ENCODE data around the gene ARHGAP28.

The ARHGAP28 gene

DNA sequence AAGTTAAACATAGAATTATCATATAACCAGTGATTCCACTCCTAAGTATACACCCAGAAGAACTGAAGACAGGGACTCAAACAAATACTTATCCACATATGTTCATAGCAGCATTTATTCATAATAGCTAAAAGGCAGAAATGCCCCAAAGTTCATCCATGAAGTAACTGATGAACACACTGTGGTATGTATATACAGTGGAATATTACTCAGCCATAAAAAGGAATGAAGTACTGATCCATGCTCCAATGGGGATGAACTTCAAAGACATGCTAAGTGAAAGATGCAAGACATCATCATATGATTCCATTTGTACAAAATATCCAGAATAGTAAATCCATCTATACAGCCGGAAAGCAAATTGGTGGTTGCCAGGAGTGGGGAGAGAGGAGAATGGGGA lies 230.6 kb downstream of the ARHGAP28 start:
- Histone ChIP-seq H3K9me3 (ENCODE audit: control insufficient read depth, insufficient read depth, low read depth, low read length) (no peaks in the 10 kb centered on the region), H3K4me3 (ENCODE audit: low read depth, low read length) (no peak overlapping the region), H3K27ac (ENCODE audit: low read depth, low read length) (no peak overlapping the region), H3K4me1 (ENCODE audit: control insufficient read depth, insufficient read depth, low read length) (no peaks in the 10 kb centered on the region), H3K9ac (ENCODE audit: low read length) (no peak overlapping the region), H3K27me3 (ENCODE audit: control insufficient read depth, insufficient read depth, low read length) (no peaks in the 10 kb centered on the region), H3K36me3 (ENCODE audit: control insufficient read depth, insufficient read depth, low read length) (peaks cover 64% of the 10 kb centered on the region)

GRCh38 chr18:6960656-6961055 lies 231.1 kb downstream of the ARHGAP28 start:
- Histone ChIP-seq H3K36me3 (ENCODE audit: control insufficient read depth, insufficient read depth, low read length) (peaks cover 61% of the 10 kb centered on the region), H3K9me3 (ENCODE audit: control insufficient read depth, insufficient read depth, low read depth, low read length) (no peaks in the 10 kb centered on the region), H3K27ac (ENCODE audit: low read depth, low read length) (no peak overlapping the region), H3K4me3 (ENCODE audit: low read depth, low read length) (no peak overlapping the region), H3K9ac (ENCODE audit: low read length) (no peak overlapping the region), H3K27me3 (ENCODE audit: control insufficient read depth, insufficient read depth, low read length) (no peaks in the 10 kb centered on the region), H3K4me1 (ENCODE audit: control insufficient read depth, insufficient read depth, low read length) (no peaks in the 10 kb centered on the region)

DNA sequence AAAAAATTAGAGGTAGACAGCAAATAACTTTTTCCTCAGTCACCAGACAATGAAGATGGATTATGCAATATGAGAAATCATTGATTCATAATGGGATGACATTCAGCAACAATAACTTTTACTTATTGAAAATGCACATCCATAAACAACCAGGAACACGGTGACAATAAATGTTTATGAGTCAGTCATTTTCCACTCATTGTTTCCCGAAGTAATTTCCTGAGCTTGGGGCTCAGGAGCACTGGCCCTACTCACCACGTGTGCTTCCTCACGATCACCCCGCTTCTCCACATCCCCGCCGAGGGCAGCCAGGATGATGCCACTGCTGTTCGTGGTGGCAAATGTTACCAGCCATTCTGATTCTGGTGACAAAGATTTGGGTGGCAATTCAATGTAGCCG lies 231.8 kb downstream of the ARHGAP28 start:
- Histone ChIP-seq H3K9me3 (ENCODE audit: control insufficient read depth, insufficient read depth, low read depth, low read length) (no peaks in the 10 kb centered on the region), H3K36me3 (ENCODE audit: control insufficient read depth, insufficient read depth, low read length) (peaks cover 56% of the 10 kb centered on the region), H3K27me3 (ENCODE audit: control insufficient read depth, insufficient read depth, low read length) (no peaks in the 10 kb centered on the region), H3K9ac (ENCODE audit: low read length) (no peak overlapping the region), H3K27ac (ENCODE audit: low read depth, low read length) (no peak overlapping the region), H3K4me3 (ENCODE audit: low read depth, low read length) (no peak overlapping the region), H3K4me1 (ENCODE audit: control insufficient read depth, insufficient read depth, low read length) (no peaks in the 10 kb centered on the region)

DNA sequence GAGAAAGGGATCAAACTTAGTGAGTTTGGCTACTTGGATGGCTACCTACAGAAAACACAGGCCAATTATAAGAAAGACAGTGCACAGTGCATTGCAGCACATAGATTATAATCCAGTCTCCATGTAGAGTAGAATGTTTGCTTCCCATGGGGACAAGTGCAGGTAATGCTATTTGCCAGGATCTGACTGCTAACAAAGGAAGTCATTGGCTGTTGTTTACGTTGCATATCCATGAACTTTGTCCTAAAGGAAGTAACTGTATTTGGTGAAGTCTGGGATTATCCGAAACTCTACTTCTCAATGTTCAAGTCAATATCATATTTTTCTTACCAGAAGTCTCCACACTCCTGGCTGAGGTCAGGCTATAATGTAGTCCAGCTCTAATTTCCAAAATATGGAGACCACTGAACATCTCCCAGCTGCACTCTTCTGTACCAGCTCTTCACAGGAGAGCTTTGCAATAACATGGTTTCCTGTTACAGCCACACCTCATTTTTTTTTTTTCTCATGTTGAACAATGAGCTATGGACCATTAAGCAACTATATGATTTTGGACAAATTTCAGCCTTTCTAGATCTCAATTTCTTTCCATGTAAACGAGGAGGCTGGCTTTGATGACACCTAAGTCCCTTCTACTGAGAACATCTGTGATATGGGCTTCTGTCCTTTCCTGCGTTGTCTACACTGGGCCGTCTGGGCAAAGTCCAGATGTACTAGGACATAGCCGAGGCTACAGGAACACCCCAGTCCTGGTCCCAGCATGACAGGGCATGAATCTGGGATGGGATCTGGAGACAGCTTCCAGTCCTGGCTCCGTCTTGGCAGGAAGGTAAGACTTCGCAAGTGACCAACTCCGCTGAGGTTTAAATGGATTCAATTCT lies 233.3 kb downstream of the ARHGAP28 start:
- Histone ChIP-seq H3K9ac (ENCODE audit: low read length) (no peak overlapping the region), H3K4me1 (ENCODE audit: control insufficient read depth, insufficient read depth, low read length) (no peaks in the 10 kb centered on the region), H3K9me3 (ENCODE audit: control insufficient read depth, insufficient read depth, low read depth, low read length) (no peaks in the 10 kb centered on the region), H3K27ac (ENCODE audit: low read depth, low read length) (no peak overlapping the region), H3K36me3 (ENCODE audit: control insufficient read depth, insufficient read depth, low read length) (peaks cover 49% of the 10 kb centered on the region), H3K4me3 (ENCODE audit: low read depth, low read length) (no peak overlapping the region), H3K27me3 (ENCODE audit: control insufficient read depth, insufficient read depth, low read length) (no peaks in the 10 kb centered on the region)

DNA sequence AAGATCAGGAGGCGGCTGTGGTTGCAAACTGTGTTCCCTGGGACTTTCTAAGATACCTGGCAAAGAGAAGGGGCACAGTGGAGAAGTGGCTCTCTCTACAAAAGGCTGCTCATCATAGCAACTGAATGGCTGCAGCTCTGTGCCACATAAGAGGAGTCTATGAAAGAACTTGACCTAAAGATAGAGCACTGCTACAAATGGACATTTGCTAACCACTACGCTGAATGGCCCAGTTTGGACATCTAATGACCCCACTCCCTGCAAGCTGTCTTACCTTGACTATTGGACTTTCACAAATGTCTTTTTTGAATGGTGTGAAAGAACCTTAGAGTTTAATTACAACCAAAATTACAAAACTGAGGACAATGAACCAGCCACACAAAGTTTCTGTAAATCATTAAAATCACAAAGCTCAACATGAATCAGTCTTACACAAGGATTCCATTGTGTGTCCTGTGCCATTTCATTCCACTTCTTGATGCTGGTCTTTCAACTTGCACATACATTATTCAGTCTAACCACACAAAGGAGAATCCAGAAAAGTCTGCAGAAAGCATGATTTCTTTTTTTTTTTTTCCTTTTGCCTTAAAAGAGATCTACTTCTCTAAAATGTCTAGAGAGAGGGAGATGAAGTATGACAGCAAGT lies 234.1 kb downstream of the ARHGAP28 start:
- no peak overlapping the region for H3K4me3 ChIP-seq (ENCODE audit: low read depth, low read length)
- peaks cover 49% of the 10 kb centered on the region for H3K36me3 ChIP-seq (ENCODE audit: control insufficient read depth, insufficient read depth, low read length)
- no peaks in the 10 kb centered on the region for H3K27me3 ChIP-seq (ENCODE audit: control insufficient read depth, insufficient read depth, low read length)
- no peaks in the 10 kb centered on the region for H3K9me3 ChIP-seq (ENCODE audit: control insufficient read depth, insufficient read depth, low read depth, low read length)
- H3K27ac ChIP-seq (ENCODE audit: low read depth, low read length) = no peak overlapping the region
- no peak overlapping the region for H3K9ac ChIP-seq (ENCODE audit: low read length)
- no peaks in the 10 kb centered on the region for H3K4me1 ChIP-seq (ENCODE audit: control insufficient read depth, insufficient read depth, low read length)

Measured in HUES6 (cell line).